Sigmoid colon (tissue), 7 donors: ENCODE measurements around the gene CDH13. TPM values are rescaled to one million over a fixed set of nuclear protein-coding genes. Genes with fewer than 3 reads are reported as not detected.

Experiments used
- DNase-seq: peaks from one replicate; pipeline ENCODE4 v3.0.0-alpha.2; 2019
- H3K27ac ChIP-seq, 4 donors: fragments of 200-600 bp; sonication (generic); one replicate each; pipeline ENCODE4 v1.5.1; 2016 to 2019; ENCODE audit warnings: mild to moderate bottlenecking in 1 of 4
- H3K27me3 ChIP-seq, 3 donors: fragments of 200-600 bp; sonication (generic); one replicate each; pipeline ENCODE4 v1.5.1; 2019; ENCODE audit warnings: mild to moderate bottlenecking in 1 of 3
- H3K36me3 ChIP-seq, 4 donors: fragments of 200-600 bp; sonication (generic); one replicate each; pipeline ENCODE4 v1.5.1; 2016 to 2019
- H3K4me1 ChIP-seq, 4 donors: fragments of 200-600 bp; sonication (generic); one replicate each; pipeline ENCODE4 v1.5.1; 2017 to 2019
- H3K4me3 ChIP-seq, 4 donors: fragments of 200-600 bp; sonication (generic); one replicate each; pipeline ENCODE4 v1.5.1; 2017 to 2019; ENCODE audit warnings: mild to moderate bottlenecking in 2 of 4, moderate library complexity in 1 of 4
- H3K9me3 ChIP-seq, 4 donors: fragments of 200-600 bp in 3 of 4; sonication (generic) in 3 of 4; one replicate each; pipeline versions ENCODE4 v1.5.1 to v1.6.1; 2013 to 2019
- EP300 ChIP-seq, 4 donors: sonication (generic); formaldehyde crosslinking; IDR thresholded peaks; one replicate each; pipeline ENCODE4 v1.6.1; 2017; ENCODE audit warnings: antibody characterized with exemption in 4 of 4
- POLR2A ChIP-seq, 2 donors: fragments of 450-650 bp; IDR thresholded peaks; one replicate each; pipeline ENCODE4 v1.6.1; 2016; ENCODE audit warnings: antibody characterized with exemption in 2 of 2, mild to moderate bottlenecking in 2 of 2, moderate library complexity in 2 of 2
- POLR2AphosphoS5 ChIP-seq, 4 donors: sonication (generic); formaldehyde crosslinking; IDR thresholded peaks; one replicate each; pipeline ENCODE4 v1.6.1; 2017; ENCODE audit warnings: antibody characterized with exemption in 4 of 4
- WGBS, 2 donors: extraction: QIAGEN DNeasy Blood & Tissue Kit; methylation state at CpG; one replicate each; pipeline ENCODE4 v1.1.7; 2013; 5-methylcytosine and 5-hydroxymethylcytosine counted together
- intact Hi-C: fragments of 100-400 bp; cut with DNase I; formaldehyde crosslinking; loops from one replicate; pipeline ENCODE4 v1.15.1; 2023
- polyA plus RNA-seq, 3 donors: library from polyadenylated mRNA; stranded (reverse); fragments of 200-250 nt; gene quantifications; one replicate each; pipeline ENCODE4 v1.2.3, GENCODE V29; 2013
- total RNA-seq, 4 donors: library from RNA; depleted of rRNA; stranded (reverse); fragments of >200 nt; gene quantifications; one replicate each; pipeline ENCODE4 v1.1.0, GENCODE V29; 2016
- TF ChIP-seq, protein P1 (sequence below), 4 experiments: fragments of 450-650 bp in 3 of 4; fragments of 200-600 bp in 1 of 4; IDR thresholded peaks; one replicate each; pipeline ENCODE4 v1.5.1; 2016 to 2019; ENCODE audit warnings: antibody characterized with exemption in 4 of 4, mild to moderate bottlenecking in 3 of 4, moderate library complexity in 2 of 4
- donor health status: healthy with polysubstance abuse.
- donor health status: Bipolar disorder and iron deficiency.
- donor health status: healthy.

Gene CDH13
- total and polyA plus RNA-seq, 7 donors = 0.60 to 17.6 (median 11.8) TPM

DNA sequence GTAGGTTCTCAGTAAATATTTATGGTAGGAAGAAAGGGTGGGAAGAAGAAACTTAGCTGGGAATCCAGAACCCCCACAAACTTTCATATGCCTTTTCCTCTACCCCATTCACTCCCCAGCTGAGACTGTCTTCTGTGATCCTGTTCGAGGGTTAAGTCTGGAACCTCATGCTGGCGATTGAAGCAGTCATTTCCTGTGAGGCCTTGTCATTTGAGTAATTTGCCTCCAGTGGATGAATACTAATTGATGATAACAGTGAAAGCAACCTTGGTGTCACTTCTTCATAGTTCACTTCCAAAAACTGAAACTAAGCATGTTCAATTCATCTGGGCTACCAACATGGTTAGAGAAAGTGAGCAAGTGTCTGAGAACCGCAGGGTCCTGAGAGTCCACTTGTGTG, 401.2 kb downstream of the CDH13 start:
- Histone ChIP-seq H3K9me3 (no peaks in the 10 kb centered on the region), H3K27me3 (no peaks in the 10 kb centered on the region), H3K4me1 (no peaks in the 10 kb centered on the region), H3K36me3 (no peaks in the 10 kb centered on the region), H3K4me3 (no peak overlapping the region), H3K27ac (no peak overlapping the region)
- DNase-seq = no peak
- 48 to 72% methylated on average over 3 of the region's 3 CpGs for WGBS, 2 donors
- TF ChIP-seq POLR2AphosphoS5 (IDR thresholded peaks at IDR 0.05) = no peak
- TF ChIP-seq, protein P1, sequence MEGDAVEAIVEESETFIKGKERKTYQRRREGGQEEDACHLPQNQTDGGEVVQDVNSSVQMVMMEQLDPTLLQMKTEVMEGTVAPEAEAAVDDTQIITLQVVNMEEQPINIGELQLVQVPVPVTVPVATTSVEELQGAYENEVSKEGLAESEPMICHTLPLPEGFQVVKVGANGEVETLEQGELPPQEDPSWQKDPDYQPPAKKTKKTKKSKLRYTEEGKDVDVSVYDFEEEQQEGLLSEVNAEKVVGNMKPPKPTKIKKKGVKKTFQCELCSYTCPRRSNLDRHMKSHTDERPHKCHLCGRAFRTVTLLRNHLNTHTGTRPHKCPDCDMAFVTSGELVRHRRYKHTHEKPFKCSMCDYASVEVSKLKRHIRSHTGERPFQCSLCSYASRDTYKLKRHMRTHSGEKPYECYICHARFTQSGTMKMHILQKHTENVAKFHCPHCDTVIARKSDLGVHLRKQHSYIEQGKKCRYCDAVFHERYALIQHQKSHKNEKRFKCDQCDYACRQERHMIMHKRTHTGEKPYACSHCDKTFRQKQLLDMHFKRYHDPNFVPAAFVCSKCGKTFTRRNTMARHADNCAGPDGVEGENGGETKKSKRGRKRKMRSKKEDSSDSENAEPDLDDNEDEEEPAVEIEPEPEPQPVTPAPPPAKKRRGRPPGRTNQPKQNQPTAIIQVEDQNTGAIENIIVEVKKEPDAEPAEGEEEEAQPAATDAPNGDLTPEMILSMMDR (IDR thresholded peaks at IDR 0.05) = no peak
- TF ChIP-seq EP300 (IDR thresholded peaks at IDR 0.05) = no peak
- no peak for TF ChIP-seq POLR2A (IDR thresholded peaks at IDR 0.05)
- intact Hi-C loops = no loop called here

DNA sequence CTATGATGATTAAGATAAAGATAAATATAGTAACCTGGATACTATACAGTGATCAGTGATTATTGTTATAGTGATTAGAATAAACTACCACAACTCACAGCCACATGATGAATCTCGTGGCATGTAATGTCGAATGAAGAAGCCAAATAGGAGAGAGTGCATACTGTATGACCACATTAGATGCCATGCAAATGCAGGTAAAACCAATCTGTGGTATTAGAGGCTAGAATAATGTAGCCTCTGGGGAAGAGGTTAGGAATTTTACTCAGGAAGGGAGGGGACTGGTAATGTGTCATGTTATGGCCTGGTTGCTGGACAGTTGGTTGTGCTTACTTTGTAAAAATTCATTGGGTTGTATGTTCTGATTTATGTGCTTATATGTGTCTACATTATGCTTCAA, 402.7 kb downstream of the CDH13 start:
- no peak overlapping the region for H3K27ac ChIP-seq
- WGBS, 2 donors = 70 to 77% methylated on average over 2 of the region's 2 CpGs
- H3K36me3 ChIP-seq = no peaks in the 10 kb centered on the region
- H3K9me3 ChIP-seq = no peaks in the 10 kb centered on the region
- TF ChIP-seq POLR2A (IDR thresholded peaks at IDR 0.05) (no peak), POLR2AphosphoS5 (IDR thresholded peaks at IDR 0.05) (no peak), EP300 (IDR thresholded peaks at IDR 0.05) (no peak)
- TF ChIP-seq, protein P1 (IDR thresholded peaks at IDR 0.05) = no peak
- no peaks in the 10 kb centered on the region for H3K27me3 ChIP-seq
- intact Hi-C loops = no loop called here
- DNase-seq = no peak
- H3K4me1 ChIP-seq = no peaks in the 10 kb centered on the region
- H3K4me3 ChIP-seq = no peak overlapping the region

DNA sequence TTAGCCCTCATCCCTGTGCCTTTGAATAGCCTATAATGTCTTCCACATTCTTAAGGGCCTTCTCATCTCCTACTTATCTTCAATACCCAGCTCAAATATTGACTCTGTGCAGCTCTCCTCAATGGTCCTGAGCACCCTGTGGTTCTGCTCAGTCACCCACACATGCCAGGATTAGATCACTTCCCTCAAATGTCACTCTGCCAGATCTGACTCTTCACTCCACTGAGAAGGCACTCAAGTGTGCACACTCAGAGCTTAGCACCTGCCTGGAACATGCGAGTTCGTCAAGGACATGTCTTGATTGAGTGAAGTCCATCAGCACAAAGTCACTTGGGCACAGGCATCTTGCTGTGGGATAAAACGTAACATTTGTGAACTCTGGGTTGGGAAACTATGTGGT, 404.8 kb downstream of the CDH13 start:
- no peak overlapping the region for H3K27ac ChIP-seq
- TF ChIP-seq POLR2AphosphoS5 (IDR thresholded peaks at IDR 0.05) (no peak), EP300 (IDR thresholded peaks at IDR 0.05) (no peak), POLR2A (IDR thresholded peaks at IDR 0.05) (no peak)
- TF ChIP-seq, protein P1 (IDR thresholded peaks at IDR 0.05) = no peak
- no peak overlapping the region for H3K4me3 ChIP-seq
- H3K27me3 ChIP-seq = no peaks in the 10 kb centered on the region
- H3K4me1 ChIP-seq = no peaks in the 10 kb centered on the region
- no peak for DNase-seq
- WGBS, 2 donors = 86 to 95% methylated on average over 3 of the region's 3 CpGs
- no peaks in the 10 kb centered on the region for H3K9me3 ChIP-seq
- intact Hi-C loops = no loop called here
- no peaks in the 10 kb centered on the region for H3K36me3 ChIP-seq

DNA sequence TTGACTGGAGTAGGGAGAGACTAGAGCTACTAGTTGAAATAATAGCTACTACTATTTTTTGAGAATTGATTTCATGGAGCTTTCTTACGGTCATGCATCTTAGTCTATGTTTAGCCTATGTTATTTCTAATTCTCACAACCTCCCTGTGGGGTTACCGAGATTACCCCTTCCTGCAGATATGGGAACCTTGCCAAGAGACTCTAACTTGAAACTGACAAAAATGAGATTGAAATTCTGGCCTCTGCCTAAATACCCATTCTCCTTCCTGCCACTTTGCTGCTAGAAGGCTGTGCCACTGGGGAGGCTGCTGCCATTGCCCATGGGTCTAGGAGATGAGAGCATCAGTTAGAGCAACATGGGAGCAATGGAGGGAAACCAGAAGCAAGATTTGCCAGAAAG, 410.3 kb downstream of the CDH13 start:
- intact Hi-C loops = no loop called here
- WGBS, 2 donors = 80 to 86% methylated on average over 2 of the region's 2 CpGs

DNA sequence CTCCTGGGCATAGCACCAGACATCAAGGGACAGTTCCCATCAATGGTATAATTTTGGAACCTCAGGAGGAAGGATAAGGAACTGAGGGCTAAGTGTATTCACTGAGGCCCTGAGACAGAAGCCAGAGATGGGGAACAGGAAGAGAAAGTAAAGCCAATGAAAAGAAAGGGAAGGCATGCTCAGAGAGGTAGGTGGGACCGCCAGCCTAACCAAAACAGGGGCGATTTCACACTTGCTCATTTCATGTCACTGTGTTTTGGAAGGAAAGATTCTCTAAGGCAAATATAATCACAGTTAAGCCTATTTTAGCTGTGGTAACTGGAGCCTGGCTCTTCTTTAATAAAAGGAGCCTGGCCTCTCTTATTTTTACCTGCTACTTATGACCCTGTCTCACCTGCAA, 411.1 kb downstream of the CDH13 start:
- Histone ChIP-seq H3K4me1 (no peaks in the 10 kb centered on the region), H3K36me3 (no peaks in the 10 kb centered on the region), H3K9me3 (no peaks in the 10 kb centered on the region), H3K4me3 (no peak overlapping the region), H3K27me3 (no peaks in the 10 kb centered on the region), H3K27ac (no peak overlapping the region)
- DNase-seq = no peak
- 86 to 92% methylated on average over 2 of the region's 2 CpGs for WGBS, 2 donors
- TF ChIP-seq, protein P1 (IDR thresholded peaks at IDR 0.05) = no peak
- no peak for TF ChIP-seq EP300 (IDR thresholded peaks at IDR 0.05)
- TF ChIP-seq POLR2A (IDR thresholded peaks at IDR 0.05) = no peak
- TF ChIP-seq POLR2AphosphoS5 (IDR thresholded peaks at IDR 0.05) = no peak
- intact Hi-C loops = no loop called here

More for the DNA sequence above, 410.3 kb downstream of the CDH13 start:
- H3K27me3 ChIP-seq = no peaks in the 10 kb centered on the region
- no peak overlapping the region for H3K27ac ChIP-seq
- TF ChIP-seq POLR2A (IDR thresholded peaks at IDR 0.05) = no peak
- TF ChIP-seq, protein P1 (IDR thresholded peaks at IDR 0.05) = no peak
- no peak for TF ChIP-seq POLR2AphosphoS5 (IDR thresholded peaks at IDR 0.05)
- TF ChIP-seq EP300 (IDR thresholded peaks at IDR 0.05) = no peak
- no peak for DNase-seq
- no peak overlapping the region for H3K4me3 ChIP-seq
- no peaks in the 10 kb centered on the region for H3K36me3 ChIP-seq
- H3K9me3 ChIP-seq = no peaks in the 10 kb centered on the region
- H3K4me1 ChIP-seq = no peaks in the 10 kb centered on the region
